DND-41 (cell line): ENCODE measurements around the gene ATPAF2.

Experiments
- ATAC-seq: fragments of 200-7000 bp; cut with Tn5 transposase; 3 replicates; pipeline ENCODE4 v1.9.1; 2021; ENCODE audit warnings: low read depth; ENCODE audit not compliant: insufficient read depth
- DNase-seq: peaks from one replicate; pipeline ENCODE4 v3.0.0-alpha.2; 2020
- H2AFZ ChIP-seq: 2 replicates; pipeline ENCODE4 v1.6.0; 2012; ENCODE audit warnings: low read depth, low read length
- H3K27ac ChIP-seq: 2 replicates; pipeline ENCODE4 v1.5.1; 2012; ENCODE audit warnings: low read length, inconsistent platforms
- H3K27me3 ChIP-seq: fragments of 200-600 bp; sonication (generic); 2 replicates; pipeline ENCODE4 v1.6.0; 2012; ENCODE audit warnings: low read length, mild to moderate bottlenecking, inconsistent platforms; ENCODE audit not compliant: insufficient read depth, poor library complexity
- H3K36me3 ChIP-seq: 2 replicates; pipeline ENCODE4 v1.5.1; 2012; ENCODE audit warnings: low read length, inconsistent platforms; ENCODE audit not compliant: insufficient read depth
- H3K4me1 ChIP-seq: 2 replicates; pipeline ENCODE4 v1.5.1; 2012; ENCODE audit warnings: mild to moderate bottlenecking, low read length; ENCODE audit not compliant: insufficient read depth
- H3K4me2 ChIP-seq: 2 replicates; pipeline ENCODE4 v1.6.0; 2012; ENCODE audit warnings: mild to moderate bottlenecking, moderate library complexity, low read length, inconsistent platforms; ENCODE audit not compliant: insufficient read depth
- H3K4me3 ChIP-seq, 2 experiments: fragments of 200-600 bp in 1 of 2; shearing (Covaris generic) in 1 of 2; 2 replicates each; pipeline ENCODE4 v1.5.1; 2012 to 2016; ENCODE audit warnings: inconsistent platforms in 2 of 2, low read length in 2 of 2, mild to moderate bottlenecking in 2 of 2, low read depth in 1 of 2, moderate library complexity in 1 of 2
- H3K79me2 ChIP-seq: 2 replicates; pipeline ENCODE4 v1.6.0; 2012; ENCODE audit warnings: low read length, inconsistent platforms; ENCODE audit not compliant: insufficient read depth
- H3K9ac ChIP-seq: 2 replicates; pipeline ENCODE4 v1.6.0; 2012; ENCODE audit warnings: low read depth, mild to moderate bottlenecking, inconsistent platforms, low read length, moderate library complexity
- H3K9me3 ChIP-seq: 2 replicates; pipeline ENCODE4 v1.5.1; 2012; ENCODE audit warnings: low read length, moderate library complexity, mild to moderate bottlenecking, inconsistent platforms; ENCODE audit not compliant: insufficient read depth, severe bottlenecking
- H4K20me1 ChIP-seq: 2 replicates; pipeline ENCODE4 v1.6.0; 2012; ENCODE audit warnings: low read length; ENCODE audit not compliant: insufficient read depth
- EZH2 ChIP-seq: IDR thresholded peaks from 3 replicates; pipeline ENCODE4 v1.6.1; 2012; ENCODE audit warnings: borderline replicate concordance, low read depth, mild to moderate bottlenecking, moderate library complexity, low read length, inconsistent platforms; ENCODE audit not compliant: severe bottlenecking
- TF ChIP-seq, protein P1 (sequence below): IDR thresholded peaks from 2 replicates; pipeline ENCODE4 v1.5.1; 2012; ENCODE audit warnings: borderline replicate concordance, low read length, moderate library complexity, mild to moderate bottlenecking; ENCODE audit not compliant: poor library complexity, severe bottlenecking; ENCODE audit errors: extremely low read depth

The ATPAF2 gene

DNA sequence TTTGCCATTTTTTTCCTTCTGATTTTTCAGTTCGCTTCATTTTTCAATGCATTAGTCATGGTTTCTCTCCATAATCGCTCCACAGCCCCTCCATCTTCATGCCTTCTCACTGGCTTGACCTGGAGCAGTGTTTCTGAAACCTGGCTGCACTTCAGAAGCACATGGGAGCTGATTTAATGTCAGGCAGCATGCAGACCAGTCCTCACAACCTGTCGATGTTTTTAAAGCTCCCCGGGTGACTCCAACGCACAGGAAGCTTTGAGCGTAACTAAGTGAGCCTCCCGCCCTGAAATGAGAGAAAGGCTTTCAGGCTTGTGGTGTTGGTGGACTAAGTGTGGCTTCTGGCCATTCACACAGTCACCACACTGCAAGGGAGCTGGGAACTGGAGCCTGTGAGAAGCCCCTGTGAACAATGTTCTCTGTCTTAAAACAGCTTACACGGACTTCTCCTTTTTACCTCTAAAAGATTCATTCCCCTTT, 31.9 kb upstream of the ATPAF2 start:
- no peaks in the 10 kb centered on the region for H4K20me1 ChIP-seq
- no peak overlapping the region for H3K9ac ChIP-seq
- DNase-seq (no peak), ATAC-seq (no peak)
- H2AFZ ChIP-seq = no peak overlapping the region
- H3K4me1 ChIP-seq = no peaks in the 10 kb centered on the region
- H3K4me3 ChIP-seq = no peak overlapping the region
- H3K79me2 ChIP-seq = no peaks in the 10 kb centered on the region
- H3K4me2 ChIP-seq = no peak overlapping the region
- no peak for TF ChIP-seq EZH2
- TF ChIP-seq, protein P1, sequence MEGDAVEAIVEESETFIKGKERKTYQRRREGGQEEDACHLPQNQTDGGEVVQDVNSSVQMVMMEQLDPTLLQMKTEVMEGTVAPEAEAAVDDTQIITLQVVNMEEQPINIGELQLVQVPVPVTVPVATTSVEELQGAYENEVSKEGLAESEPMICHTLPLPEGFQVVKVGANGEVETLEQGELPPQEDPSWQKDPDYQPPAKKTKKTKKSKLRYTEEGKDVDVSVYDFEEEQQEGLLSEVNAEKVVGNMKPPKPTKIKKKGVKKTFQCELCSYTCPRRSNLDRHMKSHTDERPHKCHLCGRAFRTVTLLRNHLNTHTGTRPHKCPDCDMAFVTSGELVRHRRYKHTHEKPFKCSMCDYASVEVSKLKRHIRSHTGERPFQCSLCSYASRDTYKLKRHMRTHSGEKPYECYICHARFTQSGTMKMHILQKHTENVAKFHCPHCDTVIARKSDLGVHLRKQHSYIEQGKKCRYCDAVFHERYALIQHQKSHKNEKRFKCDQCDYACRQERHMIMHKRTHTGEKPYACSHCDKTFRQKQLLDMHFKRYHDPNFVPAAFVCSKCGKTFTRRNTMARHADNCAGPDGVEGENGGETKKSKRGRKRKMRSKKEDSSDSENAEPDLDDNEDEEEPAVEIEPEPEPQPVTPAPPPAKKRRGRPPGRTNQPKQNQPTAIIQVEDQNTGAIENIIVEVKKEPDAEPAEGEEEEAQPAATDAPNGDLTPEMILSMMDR = no peak
- peaks cover 14% of the 10 kb centered on the region; the same call in 1 of the 2 replicates for H3K36me3 ChIP-seq
- H3K9me3 ChIP-seq = no peaks in the 10 kb centered on the region
- H3K27ac ChIP-seq = no peak overlapping the region
- no peaks in the 10 kb centered on the region for H3K27me3 ChIP-seq

DNA sequence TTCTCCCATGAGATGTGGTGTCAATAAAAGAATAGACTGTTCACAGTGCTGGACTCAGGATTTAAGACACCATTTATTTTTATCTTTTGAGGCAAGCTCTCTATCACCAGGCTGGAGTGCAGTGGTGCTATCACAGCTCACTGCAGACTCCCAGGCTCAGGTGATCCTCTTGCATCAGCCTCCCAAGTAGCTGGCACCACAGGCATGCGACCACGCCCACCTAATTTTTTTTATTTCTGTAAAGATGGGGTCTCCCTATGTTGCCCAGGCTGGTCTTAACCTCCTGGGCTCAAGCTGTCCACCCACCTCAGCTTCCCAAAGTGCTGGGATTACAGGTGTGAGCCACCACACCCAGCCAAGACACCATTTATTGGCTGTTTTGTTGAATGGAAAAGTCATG, 30.1 kb upstream of the ATPAF2 start:
- Histone ChIP-seq H3K27ac (no peak overlapping the region), H2AFZ (no peak overlapping the region), H3K4me2 (no peak overlapping the region), H3K79me2 (no peaks in the 10 kb centered on the region), H3K36me3 (peaks cover 31% of the 10 kb centered on the region), H3K27me3 (no peaks in the 10 kb centered on the region), H3K9ac (no peak overlapping the region), H3K4me3 (no peak overlapping the region), H3K4me1 (no peaks in the 10 kb centered on the region), H3K9me3 (no peaks in the 10 kb centered on the region), H4K20me1 (no peaks in the 10 kb centered on the region)
- DNase-seq (no peak), ATAC-seq (no peak)
- no peak for TF ChIP-seq EZH2
- TF ChIP-seq, protein P1 = no peak

DNA sequence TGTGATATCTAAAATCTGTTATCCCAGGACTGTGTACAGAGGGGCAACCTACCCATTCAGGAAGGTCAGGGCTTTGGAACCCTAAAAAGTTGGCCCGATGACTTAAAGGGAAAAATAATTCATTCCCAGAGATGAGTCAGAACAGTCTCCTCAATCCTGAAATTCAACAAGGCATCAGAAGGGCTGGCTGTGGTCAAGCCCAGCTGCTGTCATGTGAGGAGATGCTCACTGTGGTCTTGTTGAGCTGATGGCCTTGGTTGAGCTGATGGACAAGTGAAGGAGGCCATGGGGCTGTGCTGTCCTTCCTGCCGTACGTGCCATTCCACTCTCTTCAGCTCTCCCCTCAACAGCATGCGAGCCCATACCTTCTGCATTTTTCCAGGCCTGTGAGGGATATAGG, 27.9 kb upstream of the ATPAF2 start:
- Histone ChIP-seq H3K36me3 (peaks cover 49% of the 10 kb centered on the region), H3K9ac (no peak overlapping the region), H3K79me2 (no peaks in the 10 kb centered on the region), H3K4me2 (no peak overlapping the region), H3K4me3 (no peak overlapping the region), H3K27ac (no peak overlapping the region), H3K27me3 (no peaks in the 10 kb centered on the region), H3K9me3 (no peaks in the 10 kb centered on the region), H3K4me1 (no peaks in the 10 kb centered on the region), H2AFZ (no peak overlapping the region), H4K20me1 (no peaks in the 10 kb centered on the region)
- DNase-seq (no peak), ATAC-seq (no peak)
- TF ChIP-seq EZH2 = no peak
- TF ChIP-seq, protein P1 = no peak

DNA sequence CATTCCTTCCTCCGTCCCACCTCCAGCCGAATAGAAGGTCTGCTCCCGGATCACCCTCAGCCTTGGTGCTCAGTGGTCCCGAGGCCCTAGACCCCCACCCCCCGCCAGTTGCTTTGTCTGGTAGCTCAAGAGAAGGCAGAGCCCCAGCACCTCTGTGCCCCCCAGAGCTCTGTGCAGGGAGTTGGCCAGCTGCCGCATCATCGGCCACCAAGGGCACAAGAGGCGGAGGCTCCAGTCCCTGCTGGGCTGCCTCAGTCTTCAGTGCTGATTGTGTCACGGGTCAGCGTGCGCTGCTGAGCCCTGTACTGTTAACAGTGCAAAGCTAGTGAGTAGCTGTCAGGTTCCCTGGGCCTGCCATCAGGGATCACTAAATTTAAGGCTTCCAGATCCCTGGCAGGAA, 26.6 kb upstream of the ATPAF2 start:
- H3K9ac ChIP-seq = no peak overlapping the region
- H3K9me3 ChIP-seq = no peaks in the 10 kb centered on the region
- peaks cover 59% of the 10 kb centered on the region for H3K36me3 ChIP-seq
- no peaks in the 10 kb centered on the region for H3K79me2 ChIP-seq
- H4K20me1 ChIP-seq = no peaks in the 10 kb centered on the region
- DNase-seq (no peak), ATAC-seq (no peak)
- H3K27ac ChIP-seq = no peak overlapping the region
- H3K4me3 ChIP-seq = no peak overlapping the region
- no peak overlapping the region for H2AFZ ChIP-seq
- no peaks in the 10 kb centered on the region for H3K4me1 ChIP-seq
- TF ChIP-seq EZH2 = no peak
- TF ChIP-seq, protein P1 = no peak
- no peak overlapping the region for H3K4me2 ChIP-seq
- H3K27me3 ChIP-seq = no peaks in the 10 kb centered on the region
